Stimulated activated CD8-positive, alpha-beta memory T cell treated with anti-CD3 and anti-CD28 coated beads, Interleukin-7, amount 100 ng/mL, for 1 hour (primary cell): ENCODE measurements around the gene MYL3.
A peak's percentile ranks its signal among the peaks of the same experiment; 100 is the strongest.
"Not testable (repeated sequence)": the region's sequence is repeated elsewhere in the genome, so short reads cannot be mapped to it uniquely, and the experiment has no call there.

Experiments
- DNase-seq, 2 donors: peaks; one replicate each; pipeline ENCODE4 v3.0.0-alpha.2; 2020; ENCODE audit warnings: low read depth in 2 of 2

Gene MYL3

DNA sequence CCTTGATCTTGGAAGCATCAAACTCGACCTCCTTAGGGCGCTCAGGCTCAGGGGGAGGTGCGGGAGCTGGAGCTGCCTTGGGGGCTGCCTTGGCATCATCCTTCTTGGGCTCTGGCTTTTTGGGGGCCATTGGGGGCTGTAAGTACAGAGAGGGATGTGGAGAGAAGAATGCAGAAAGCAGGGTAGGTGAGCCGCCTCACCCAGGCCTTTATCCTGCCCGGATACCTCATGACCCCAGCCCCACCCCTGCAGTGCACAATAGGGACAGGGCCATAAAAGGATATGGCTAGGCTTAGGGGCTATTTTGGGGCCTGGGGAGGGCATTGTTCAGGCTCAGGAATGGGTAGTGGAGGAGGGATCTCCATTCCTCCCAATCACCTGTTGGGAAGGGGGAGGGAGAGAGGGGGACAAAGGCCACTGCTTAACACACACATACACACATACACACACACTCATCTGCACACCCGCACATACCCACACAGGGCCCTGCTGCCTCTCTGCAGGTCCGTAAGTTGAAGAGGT lies at the start of gene MYL3:
Gene MYL3, minus strand, starts transcription at position 184 of the 522 bp plus-strand sequence. Its CDS starts 54 bp downstream, at position 130.
- no peak for DNase-seq

DNA sequence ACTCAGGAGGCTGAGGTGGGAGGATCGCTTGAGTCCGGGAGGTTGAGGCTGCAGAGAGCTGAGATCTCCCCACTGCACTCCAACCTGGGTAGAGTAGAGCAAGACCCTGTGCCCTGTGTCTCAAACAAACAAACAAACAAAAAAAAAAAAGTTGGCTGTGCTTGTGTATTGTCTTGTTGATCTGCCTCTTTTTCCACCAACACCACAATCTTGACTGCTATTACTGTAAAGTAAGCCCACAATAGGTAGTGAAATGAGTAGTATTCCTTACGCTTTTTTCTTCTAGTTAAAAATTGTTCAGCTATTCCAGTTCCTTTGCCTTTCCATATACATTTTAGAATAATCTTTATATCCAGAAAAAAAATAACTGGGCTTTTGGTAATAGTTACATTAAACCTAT lies 49.7 kb upstream of the MYL3 start:
- no peak for DNase-seq

DNA sequence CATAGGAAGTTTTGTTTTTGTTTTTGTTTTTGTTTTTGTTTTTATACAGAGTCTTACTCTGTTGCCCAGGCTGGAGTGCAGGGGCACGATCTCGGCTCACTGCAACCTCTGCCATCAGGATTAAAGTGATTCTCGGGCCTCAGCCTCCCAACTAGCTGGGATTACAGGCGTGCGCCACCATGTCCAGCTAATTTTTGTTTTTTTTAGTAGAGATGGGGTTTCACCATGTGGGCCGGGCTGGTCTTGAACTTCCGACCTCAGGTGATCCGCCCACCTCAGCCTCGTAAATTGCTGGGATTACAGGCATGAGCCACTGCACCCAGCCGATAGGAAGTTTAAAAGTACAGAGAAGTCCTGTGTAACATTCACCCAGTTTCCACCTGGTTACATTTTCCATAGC lies 47.7 kb upstream of the MYL3 start:
- not testable (repeated sequence) for DNase-seq

DNA sequence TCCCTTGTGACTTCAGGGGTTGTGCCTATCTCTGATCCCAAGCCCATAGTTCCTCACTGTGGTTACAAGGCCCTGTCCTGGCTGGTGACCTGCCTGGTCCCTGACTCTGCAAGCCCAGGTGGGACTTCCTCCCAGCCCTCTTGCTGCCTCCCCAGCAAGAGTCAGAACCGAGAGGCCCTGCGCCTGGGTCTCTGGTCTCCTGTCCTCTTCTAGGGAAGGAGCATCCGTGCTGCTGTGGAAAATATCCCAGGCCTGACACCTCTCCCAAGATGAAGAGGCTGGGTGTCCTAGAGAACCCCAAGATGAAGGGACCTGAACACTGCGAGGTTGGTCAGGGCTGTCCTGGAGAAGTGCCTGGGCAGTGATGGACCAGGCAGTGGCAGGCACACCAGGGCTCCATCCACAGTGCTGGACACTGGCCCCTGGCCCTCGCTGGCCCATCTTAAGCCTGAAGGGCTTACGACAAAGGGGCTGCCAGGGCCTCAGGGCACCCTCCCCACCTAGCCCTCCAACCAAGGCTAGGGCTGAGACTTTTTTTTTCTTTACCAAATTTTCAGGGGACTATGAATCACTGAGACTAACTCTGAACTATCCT lies 47.0 kb upstream of the MYL3 start:
- DNase-seq = no peak

DNA sequence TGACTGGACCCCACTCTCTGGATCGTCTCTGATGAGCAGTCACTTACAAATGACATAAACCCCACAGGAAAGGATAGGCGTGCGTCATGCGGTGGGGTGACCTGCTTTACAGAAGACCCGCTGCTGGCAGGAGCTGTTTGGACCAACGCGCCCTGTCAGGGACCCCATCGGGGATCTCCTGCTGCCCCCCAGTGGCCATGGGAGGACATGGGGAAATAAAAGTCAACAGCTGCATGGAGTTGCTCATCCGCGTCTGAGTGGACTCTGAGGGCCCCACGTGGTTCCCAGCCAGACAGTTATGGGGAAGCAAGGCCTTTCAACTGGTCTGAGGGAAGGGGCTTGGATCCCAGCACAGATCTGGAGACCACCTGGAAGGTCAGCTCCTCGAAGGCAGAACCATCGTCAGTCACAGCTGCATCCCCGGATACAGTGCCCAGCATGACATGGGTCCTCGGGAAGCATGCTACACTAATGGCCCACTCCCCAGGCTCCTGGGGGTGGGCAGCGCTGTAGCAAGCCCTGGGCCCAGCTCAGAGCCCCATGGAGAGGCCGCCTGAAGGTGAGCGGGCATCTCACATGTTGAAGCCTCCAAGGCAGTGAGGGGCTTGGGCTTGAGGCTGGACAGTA lies 46.4 kb upstream of the MYL3 start:
- DNase-seq = peak; percentile 53 to 60

DNA sequence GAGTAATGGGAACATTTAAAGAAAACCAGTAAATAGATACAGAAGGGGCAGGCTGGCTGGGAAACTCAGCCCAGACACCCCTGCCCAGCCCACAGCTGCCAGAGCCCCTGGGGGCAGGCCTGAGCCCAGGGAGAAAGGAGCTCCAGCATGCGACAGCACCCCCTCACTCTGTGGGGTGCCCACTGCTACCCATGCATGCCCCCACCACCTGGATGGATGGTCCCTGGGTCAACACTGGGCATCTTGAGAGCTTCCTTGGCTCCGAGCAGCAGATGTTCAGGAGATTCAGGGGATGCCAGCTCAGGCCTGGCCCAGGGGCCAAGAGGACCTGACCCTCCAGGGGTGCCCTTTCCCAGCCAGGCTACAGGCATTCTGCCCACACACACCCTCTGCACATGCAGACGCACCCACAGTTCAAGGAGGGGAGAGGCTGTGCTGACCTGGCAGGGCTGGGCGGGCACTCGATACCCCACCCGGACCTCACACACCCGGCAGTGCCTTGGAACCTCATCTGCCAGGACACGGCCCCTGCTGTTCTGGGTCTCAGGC lies 45.8 kb upstream of the MYL3 start:
- no peak for DNase-seq

DNA sequence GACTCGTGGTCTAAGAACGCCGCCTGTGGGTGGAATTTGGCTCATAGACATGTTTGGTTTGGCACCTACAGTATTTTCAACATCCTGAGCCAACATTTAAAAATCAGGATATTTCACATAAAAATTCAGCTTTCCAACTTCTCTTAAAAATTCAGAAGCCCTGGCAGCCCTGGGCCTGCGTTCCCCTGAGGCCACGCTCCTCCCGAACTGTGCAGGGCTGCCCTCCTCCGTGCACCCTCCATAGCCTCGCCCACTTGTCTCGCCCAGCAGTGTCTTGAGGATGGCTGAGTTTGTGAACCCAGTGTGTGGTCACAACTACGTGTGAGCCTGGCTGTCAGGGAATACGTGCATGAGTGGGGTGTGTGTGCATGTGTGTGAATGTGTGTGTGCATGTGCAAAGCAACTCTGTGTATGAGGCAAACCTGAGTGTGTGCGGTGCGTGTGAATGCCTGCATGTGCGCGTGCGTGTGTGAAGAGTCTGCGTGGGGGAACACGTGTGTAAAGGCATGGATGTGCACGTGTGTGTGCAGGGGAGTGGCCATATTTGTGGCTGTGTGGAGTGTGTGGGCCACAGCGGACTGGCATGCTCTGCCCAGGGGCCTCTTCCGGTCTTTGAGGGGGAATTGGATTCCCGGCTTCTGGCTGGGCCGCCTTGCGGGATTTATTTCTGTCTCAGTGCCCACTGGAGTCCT lies 45.2 kb upstream of the MYL3 start:
- no peak for DNase-seq

DNA sequence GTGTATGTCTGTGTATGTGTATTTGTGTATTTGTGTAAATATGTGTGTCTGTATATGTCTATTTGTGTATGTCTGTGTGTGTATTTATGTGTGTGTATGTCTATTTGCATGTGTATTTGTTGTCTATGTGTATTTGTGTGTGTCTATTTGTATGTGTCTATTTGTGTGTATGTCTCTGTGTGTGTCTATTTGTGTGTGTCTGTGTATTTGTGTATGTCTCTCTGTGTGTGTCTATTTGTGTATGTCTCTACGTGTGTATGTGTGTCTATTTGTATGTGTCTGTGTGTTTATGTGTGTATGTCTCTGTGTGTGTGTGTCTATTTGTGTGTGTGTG lies 44.7 kb upstream of the MYL3 start:
- no peak for DNase-seq

DNA sequence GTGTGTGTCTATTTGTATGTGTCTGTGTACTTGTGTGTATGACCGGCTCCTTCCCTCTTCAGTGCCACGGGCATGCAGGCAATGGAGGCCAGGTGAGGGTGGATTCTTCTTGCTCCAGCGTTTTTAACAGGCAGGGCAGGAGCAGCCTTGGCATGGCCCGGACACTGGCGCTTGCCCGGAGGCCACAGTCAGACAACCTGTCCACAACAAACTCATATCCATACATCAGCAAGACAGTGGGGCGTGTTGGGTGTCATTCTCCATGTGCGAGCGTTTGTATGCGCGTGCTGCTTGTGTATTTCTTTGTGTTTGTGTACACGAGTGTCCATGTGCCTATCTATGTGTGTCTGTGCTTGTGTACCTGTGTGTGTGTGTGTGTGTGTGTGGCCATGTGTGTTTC lies 44.0 kb upstream of the MYL3 start:
- DNase-seq = no peak

DNA sequence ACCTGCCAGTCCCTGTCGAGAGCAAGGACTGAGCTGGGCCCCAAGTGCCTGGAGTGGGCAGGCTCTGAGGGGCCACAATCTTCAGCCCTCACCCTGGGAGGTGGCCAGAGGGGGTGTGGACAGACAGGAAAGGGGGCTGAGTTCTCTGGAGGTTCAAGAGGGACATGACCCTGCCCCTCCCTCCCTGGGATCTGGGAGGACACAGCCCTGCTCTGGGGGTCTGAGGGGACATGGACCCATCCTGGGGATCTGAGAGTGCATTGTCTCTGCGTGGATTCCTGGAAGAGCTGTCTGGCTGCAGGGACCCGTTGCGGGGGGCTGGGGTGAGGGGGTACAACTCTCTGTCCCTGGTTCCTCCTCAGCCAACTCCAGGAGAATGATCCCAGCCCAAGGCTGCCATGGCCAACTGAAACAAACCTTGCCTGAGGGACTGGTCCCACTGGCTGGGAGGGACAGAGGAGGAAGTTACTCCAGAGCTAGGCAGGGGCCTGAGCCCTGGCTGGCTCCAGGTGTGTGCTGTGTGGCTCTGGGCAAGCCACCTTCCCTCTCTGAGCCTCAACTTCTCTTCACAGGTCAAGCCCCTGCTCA lies 43.3 kb upstream of the MYL3 start:
- no peak for DNase-seq

DNA sequence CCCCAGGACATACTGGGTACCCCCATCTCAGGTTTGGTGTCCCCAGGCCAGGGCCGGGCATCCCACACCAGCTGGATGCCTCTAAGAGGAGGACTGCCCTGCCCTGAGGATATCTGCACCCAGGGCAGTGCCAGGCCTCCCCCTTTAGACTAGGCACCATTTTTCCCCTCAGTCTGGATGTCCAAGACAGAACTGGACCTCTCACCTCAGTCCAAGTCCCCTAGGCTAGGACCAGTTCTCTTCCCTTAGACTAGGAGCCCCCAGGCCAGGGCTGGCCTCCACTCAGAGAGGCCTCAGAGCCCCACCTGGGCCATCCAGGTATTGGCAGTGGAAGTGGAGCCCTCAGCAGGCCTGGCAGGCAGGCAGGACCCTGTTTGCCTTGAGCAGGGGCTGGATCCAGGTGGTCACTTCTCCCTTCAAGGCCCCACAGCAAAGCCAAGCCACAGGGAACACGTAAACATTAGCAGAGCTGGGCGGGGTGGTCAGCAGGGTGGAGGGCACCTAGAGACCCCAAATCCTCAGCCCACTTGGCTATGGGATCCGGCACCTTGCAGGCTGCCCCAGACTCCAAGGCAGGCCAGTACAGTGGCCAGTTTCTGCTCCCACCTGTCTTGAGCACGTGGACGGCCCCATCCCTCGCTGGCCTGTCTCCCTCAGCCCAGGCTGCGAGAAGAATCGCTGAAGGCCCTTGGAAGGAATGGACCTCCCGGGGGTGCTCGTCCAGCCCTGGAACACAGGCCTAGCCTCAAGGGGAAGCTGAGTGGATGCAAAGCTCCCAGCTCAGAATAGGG lies 42.6 kb upstream of the MYL3 start:
- DNase-seq = no peak

DNA sequence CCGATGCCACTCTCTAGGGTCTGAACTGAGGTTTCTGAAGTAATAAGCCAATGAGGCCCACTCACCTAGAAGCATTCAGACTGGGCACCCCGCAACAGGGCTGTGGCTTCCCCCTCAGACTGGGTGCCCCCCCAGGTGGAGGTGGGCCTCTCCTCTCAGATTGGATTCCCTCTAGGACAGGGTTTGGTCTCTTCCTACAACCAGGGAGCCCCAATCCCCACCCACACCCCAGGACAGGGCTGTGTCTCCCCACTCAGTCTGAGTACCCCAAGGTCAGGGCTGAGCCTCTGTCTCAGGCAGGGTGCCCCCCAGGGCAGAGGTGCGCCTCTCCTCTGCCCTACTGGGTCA lies 41.9 kb upstream of the MYL3 start:
- DNase-seq = no peak

DNA sequence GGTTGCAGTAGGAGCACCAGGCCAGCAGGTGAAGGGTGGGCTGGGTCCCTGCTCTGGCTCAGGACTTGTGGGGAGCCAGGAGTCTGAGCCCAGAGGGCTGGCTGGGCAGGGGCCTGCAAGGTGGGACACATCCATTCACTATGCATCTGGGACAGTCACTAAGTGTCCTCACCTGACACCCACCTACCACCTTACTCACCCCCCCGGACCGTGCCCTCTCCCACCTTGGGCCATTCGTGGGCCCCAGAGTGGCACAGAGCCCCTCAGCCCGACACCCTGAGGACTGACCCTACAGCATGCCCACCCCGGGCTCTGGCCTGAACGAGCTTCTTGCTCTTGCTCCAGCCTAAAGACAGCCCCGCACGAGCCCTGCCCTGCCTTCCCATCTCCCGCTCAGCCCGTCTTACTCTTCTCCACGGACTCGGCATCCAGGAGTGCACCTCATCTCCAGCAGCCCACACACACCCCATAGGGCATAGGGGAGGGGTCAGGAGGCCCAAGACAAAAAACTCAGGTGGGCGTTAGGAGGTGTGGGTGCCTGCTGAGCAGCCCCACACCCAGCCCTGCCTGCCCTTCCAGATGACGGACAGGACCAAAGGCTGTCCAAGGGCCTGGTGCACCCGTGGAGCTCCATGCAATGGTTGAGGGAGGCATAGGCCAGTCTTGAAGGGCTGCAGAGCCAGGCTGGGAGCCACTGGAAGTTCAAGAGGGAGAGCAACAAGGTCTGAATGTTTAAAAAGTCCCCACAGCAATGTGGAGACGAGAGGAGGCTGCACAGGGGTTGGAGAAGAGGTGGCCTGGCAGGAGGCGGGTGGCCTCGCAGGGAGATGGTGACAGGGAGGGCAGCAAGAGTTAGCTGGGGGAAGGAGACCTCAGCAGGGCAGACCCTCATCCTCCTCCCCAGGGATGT lies 41.3 kb upstream of the MYL3 start:
- no peak for DNase-seq

DNA sequence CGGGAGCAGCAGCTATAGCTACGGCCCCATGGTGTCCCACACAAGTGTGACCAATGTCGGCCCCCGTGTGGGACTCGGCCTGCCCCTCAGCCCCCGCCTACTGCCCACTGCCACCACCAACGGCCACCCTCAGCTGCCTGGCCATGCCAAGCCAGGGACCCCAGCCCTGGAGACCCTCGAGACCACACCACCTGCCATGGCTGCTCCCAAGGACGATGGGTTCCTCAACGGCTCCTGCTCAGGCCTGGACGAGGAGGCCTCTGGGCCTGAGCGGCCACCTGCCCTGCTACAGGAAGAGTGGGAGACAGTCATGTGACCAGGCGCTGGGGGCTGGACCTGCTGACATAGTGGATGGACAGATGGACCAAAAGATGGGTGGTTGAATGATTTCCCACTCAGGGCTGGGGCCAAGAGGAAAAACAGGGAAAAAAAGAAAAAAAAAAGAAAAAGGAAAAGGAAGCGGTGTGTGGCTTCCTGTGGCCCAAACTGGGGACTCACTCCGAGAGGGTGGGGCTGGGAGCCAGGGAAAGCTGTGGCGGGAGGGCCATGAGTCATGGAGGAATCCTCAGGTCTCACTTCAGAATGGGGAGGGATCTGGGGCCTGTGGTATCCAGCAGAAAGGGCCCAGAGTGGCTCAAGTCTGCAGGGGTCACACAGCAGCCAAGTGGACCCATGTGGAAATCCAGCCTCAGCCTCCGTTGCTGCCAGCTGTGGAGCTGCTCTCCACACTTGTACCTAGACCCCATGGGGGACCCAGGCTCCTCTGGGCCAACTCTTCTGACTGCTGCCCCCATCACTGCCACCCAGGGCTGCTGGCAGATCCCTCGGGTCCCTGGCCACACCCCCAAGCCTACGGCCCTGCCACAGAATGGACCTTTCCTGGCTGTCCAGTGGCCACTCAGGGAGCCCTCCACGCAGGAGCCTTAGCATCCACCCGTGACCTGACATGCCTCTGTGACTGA lies 40.4 kb upstream of the MYL3 start:
- DNase-seq = no peak

DNA sequence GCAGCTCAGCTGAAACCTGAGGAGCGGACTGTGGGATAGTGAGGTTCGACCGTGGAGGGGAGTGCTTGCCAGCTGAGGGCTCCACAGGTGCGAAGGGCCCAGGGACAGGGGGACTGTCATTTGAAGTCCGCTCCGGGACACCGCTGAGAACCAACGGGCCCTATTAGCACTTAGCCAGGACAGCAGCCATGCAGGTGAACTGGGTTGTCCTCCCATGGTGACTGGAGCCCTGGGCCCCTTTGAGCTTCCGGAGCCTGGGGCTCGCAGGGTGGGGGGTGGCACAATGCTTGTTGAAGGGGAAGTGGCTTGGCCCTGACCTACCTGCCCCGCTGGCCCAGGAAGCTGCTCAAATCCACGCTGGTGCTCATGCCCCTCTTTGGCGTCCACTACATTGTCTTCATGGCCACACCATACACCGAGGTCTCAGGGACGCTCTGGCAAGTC lies 39.0 kb upstream of the MYL3 start:
- no peak for DNase-seq

DNA sequence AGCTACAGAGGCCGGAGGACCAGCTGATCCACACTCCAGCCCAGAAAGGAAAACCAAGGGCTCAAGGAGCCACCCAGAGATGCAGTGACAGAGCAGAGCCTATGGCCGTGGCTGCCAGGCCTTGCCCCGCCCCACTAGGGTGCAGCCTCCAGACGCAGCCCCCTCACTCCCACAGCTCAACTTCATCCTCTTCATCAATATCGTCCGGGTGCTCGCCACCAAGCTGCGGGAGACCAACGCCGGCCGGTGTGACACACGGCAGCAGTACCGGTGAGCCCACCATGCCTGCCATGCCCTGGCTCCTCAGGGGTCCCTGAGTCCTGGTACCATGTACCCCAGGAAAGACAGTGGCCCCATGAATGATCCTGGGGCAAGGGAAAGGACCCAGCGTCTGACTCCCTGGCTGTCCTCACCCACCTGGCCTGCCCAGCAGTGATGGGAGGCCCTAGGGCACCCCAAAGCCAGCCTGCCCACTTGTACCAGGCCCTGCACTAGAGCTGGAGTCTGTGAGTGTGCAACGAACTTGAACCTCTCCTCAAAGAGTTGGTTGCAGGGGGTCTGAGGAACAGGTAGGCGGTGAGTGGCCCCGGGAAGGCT lies 38.4 kb upstream of the MYL3 start:
- DNase-seq = no peak

DNA sequence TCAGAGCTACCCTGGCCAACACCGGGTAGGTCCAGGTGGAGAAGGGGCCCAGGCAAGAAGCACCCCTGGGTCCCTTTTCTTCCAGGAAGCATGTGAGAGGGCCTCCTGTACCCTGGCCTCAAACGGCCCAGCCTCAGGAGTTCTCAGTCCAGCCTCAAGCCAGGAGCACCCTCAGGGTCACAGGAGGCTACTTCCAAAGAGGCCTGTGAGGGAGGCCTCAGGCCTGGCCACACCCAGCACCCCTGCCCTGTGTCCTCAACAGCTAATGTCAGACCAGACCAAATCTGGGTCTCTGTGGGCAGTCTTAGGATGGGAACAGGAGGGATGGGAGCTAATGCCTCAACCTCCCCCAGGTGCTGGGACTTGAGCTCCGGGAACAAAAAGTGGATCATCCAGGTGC lies 37.8 kb upstream of the MYL3 start:
- DNase-seq = no peak

DNA sequence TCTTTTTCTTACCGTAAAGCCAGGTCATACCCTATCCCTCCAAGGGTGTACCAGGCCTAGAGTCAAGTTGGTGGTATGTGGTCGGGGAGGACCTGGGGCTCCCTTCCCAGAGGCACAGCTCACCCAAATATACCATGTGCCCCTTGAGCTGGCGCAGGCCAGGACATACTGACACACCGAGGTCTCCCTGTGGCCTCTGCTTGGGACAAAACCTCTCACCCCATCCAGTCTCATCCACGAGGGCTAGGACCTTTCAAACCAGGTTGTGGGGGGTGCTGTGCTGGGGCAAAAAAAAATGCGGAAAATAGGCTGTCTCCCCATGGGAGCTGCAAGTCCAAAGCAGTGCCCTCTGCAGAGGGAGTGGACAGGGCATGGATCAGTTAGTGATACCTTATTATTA lies 37.1 kb upstream of the MYL3 start:
- no peak for DNase-seq

DNA sequence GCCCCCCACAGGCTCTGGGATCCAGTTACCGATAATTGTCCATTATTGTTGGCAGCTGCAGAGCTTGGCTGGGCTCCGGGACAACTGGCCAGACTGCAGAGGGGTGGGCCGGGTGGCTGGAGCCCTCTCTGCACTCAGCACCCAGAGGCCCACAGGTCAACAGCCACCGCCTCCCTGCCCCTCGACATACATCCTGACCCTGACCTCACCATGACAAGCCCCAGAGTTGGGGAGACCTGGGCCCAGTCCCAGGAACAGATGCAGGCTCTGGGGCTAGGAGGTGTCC lies 36.7 kb upstream of the MYL3 start:
- no peak for DNase-seq
